H9 (cell line): ENCODE results near the gene PKMYT1. TPM values are rescaled to one million over a fixed set of nuclear protein-coding genes. Genes with fewer than 3 reads are reported as not detected.

Experiments used
- DNase-seq: peaks from one replicate; pipeline ENCODE4 v3.0.0-alpha.2; 2017
- H2AFZ ChIP-seq: one replicate; pipeline ENCODE4 v1.6.1; 2013; ENCODE audit warnings: mild to moderate bottlenecking, low read length, control low read depth, moderate library complexity
- H2AK5ac ChIP-seq: 2 replicates; pipeline ENCODE4 v1.6.1; 2013; ENCODE audit warnings: low read length, control low read depth, mixed read lengths; ENCODE audit not compliant: insufficient read length
- H2BK120ac ChIP-seq: one replicate; pipeline ENCODE4 v1.6.1; 2013; ENCODE audit warnings: low read depth, mild to moderate bottlenecking, low read length, control low read depth, inconsistent platforms; ENCODE audit not compliant: poor library complexity, severe bottlenecking
- H2BK12ac ChIP-seq: 2 replicates; pipeline ENCODE4 v1.6.1; 2013; ENCODE audit warnings: low read length, control low read depth, mixed read lengths, low read depth; ENCODE audit not compliant: insufficient read length
- H2BK15ac ChIP-seq: 2 replicates; pipeline ENCODE4 v1.6.1; 2013; ENCODE audit warnings: low read depth, low read length, control low read depth
- H2BK20ac ChIP-seq: one replicate; pipeline ENCODE4 v1.6.1; 2013; ENCODE audit warnings: low read depth, mild to moderate bottlenecking, low read length, control low read depth, inconsistent platforms; ENCODE audit not compliant: poor library complexity, severe bottlenecking
- H2BK5ac ChIP-seq: 2 replicates; pipeline ENCODE4 v1.6.1; 2013; ENCODE audit warnings: low read length, control low read depth, mixed read lengths; ENCODE audit not compliant: insufficient read length
- H3K14ac ChIP-seq: 2 replicates; pipeline ENCODE4 v1.6.1; 2013; ENCODE audit warnings: low read length, control low read depth; ENCODE audit not compliant: insufficient read depth
- H3K18ac ChIP-seq: 2 replicates; pipeline ENCODE4 v1.6.1; 2013; ENCODE audit warnings: low read depth, mild to moderate bottlenecking, mixed read lengths, low read length, control low read depth; ENCODE audit not compliant: insufficient read length
- H3K23ac ChIP-seq: 2 replicates; pipeline ENCODE4 v1.6.1; 2013; ENCODE audit warnings: low read length, control low read depth, mixed read lengths, low read depth; ENCODE audit not compliant: insufficient read length
- H3K23me2 ChIP-seq: 2 replicates; pipeline ENCODE4 v1.6.1; 2013; ENCODE audit warnings: low read depth, mild to moderate bottlenecking, mixed read lengths, low read length, control low read depth; ENCODE audit not compliant: insufficient read length, poor library complexity, severe bottlenecking
- H3K27ac ChIP-seq: 2 replicates; pipeline ENCODE4 v1.5.1; 2013; ENCODE audit warnings: low read length, control low read depth, mixed read lengths, low read depth; ENCODE audit not compliant: insufficient read length
- H3K27me3 ChIP-seq: 2 replicates; pipeline ENCODE4 v1.6.1; 2013; ENCODE audit warnings: low read length, control low read depth, inconsistent platforms; ENCODE audit not compliant: insufficient read depth
- H3K4ac ChIP-seq: 2 replicates; pipeline ENCODE4 v1.6.1; 2013; ENCODE audit warnings: low read depth, mild to moderate bottlenecking, control low read depth, inconsistent platforms, low read length, moderate library complexity
- H3K4me1 ChIP-seq: 2 replicates; pipeline ENCODE4 v1.6.1; 2013; ENCODE audit warnings: low read length, control low read depth, inconsistent platforms; ENCODE audit not compliant: insufficient read depth
- H3K4me2 ChIP-seq: 2 replicates; pipeline ENCODE4 v1.6.1; 2013; ENCODE audit warnings: low read length, control low read depth, mixed read lengths; ENCODE audit not compliant: insufficient read length, insufficient read depth
- H3K56ac ChIP-seq: 2 replicates; pipeline ENCODE4 v1.6.1; 2013; ENCODE audit warnings: low read depth, mild to moderate bottlenecking, mixed read lengths, low read length, control low read depth; ENCODE audit not compliant: insufficient read length
- H3K79me1 ChIP-seq: 2 replicates; pipeline ENCODE4 v1.6.1; 2013; ENCODE audit warnings: low read depth, mild to moderate bottlenecking, moderate library complexity, low read length, control low read depth, inconsistent platforms; ENCODE audit not compliant: insufficient read depth, poor library complexity, severe bottlenecking
- H3K79me2 ChIP-seq: 2 replicates; pipeline ENCODE4 v1.6.1; 2013; ENCODE audit warnings: low read length, control low read depth, inconsistent platforms; ENCODE audit not compliant: insufficient read depth
- H3K9ac ChIP-seq: 2 replicates; pipeline ENCODE4 v1.6.1; 2013; ENCODE audit warnings: low read length, control low read depth, mixed read lengths; ENCODE audit not compliant: insufficient read length; ENCODE audit errors: extremely low read depth
- H3K9me3 ChIP-seq: one replicate; pipeline ENCODE4 v1.6.1; 2013; ENCODE audit warnings: low read depth, low read length, inconsistent platforms; ENCODE audit not compliant: control insufficient read depth
- H3T11ph ChIP-seq: one replicate; pipeline ENCODE4 v1.6.1; 2013; ENCODE audit warnings: mild to moderate bottlenecking, low read length, control low read depth, inconsistent platforms
- H4K20me1 ChIP-seq: one replicate; pipeline ENCODE4 v1.6.1; 2013; ENCODE audit not compliant: control insufficient read depth, insufficient read length, insufficient read depth
- H4K5ac ChIP-seq: 2 replicates; pipeline ENCODE4 v1.6.1; 2013; ENCODE audit warnings: low read depth, mild to moderate bottlenecking, mixed read lengths, low read length, control low read depth; ENCODE audit not compliant: insufficient read length
- H4K8ac ChIP-seq: replicated peaks from 2 replicates; pipeline ENCODE4 v1.6.1; 2013; ENCODE audit warnings: low read length, control low read depth, mixed read lengths, low read depth; ENCODE audit not compliant: insufficient read length
- H4K91ac ChIP-seq: 2 replicates; pipeline ENCODE4 v1.6.1; 2013; ENCODE audit warnings: low read depth, mild to moderate bottlenecking, moderate library complexity, mixed read lengths, low read length, control low read depth; ENCODE audit not compliant: insufficient read length
- H3K27ac Mint-ChIP-seq, 3 experiments: 2 replicates in 2 of 3; 3 replicates in 1 of 3; pipeline ENCODE4 v1.8.0; 2020 to 2021; ENCODE audit warnings: mixed read lengths in 3 of 3, mild to moderate bottlenecking in 1 of 3, moderate library complexity in 1 of 3
- H3K27me3 Mint-ChIP-seq: 2 replicates; pipeline ENCODE4 v1.8.0; 2021; ENCODE audit warnings: low read depth, mild to moderate bottlenecking, moderate library complexity, mixed read lengths
- H3K36me3 Mint-ChIP-seq, 3 experiments: 2 replicates in 2 of 3; 3 replicates in 1 of 3; pipeline ENCODE4 v1.8.0; 2020 to 2021; ENCODE audit warnings: low read depth in 3 of 3, mixed read lengths in 3 of 3; ENCODE audit not compliant: insufficient read depth in 1 of 3
- H3K4me1 Mint-ChIP-seq, 2 experiments: 2 replicates each; pipeline ENCODE4 v1.8.0; 2020; ENCODE audit warnings: mixed read lengths in 2 of 2
- H3K4me3 Mint-ChIP-seq, 2 experiments: 2 replicates in 1 of 2; 3 replicates in 1 of 2; pipeline ENCODE4 v1.8.0; 2020 to 2021; ENCODE audit warnings: mild to moderate bottlenecking in 2 of 2, mixed read lengths in 2 of 2, moderate library complexity in 1 of 2
- H3K9me3 Mint-ChIP-seq, 2 experiments: 2 replicates in 1 of 2; 3 replicates in 1 of 2; pipeline ENCODE4 v1.8.0; 2020; ENCODE audit warnings: mild to moderate bottlenecking in 2 of 2, mixed read lengths in 2 of 2, moderate library complexity in 1 of 2
- WGBS: extraction: QIAGEN DNeasy Blood & Tissue Kit; methylation state at CpG from one replicate; pipeline ENCODE4 v1.1.7; 2013; ENCODE audit warnings: missing lambda C conversion rate, low lambda C conversion rate, mixed read lengths; ENCODE audit not compliant: insufficient read length; ENCODE audit errors: extremely low coverage; 5-methylcytosine and 5-hydroxymethylcytosine counted together
- total RNA-seq: library from RNA; stranded (reverse); gene quantifications from 2 replicates; pipeline ENCODE4 v1.2.1, GENCODE V29; 2021
- TF ChIP-seq, protein P1 (sequence below): fragments of 200-600 bp; sonication (generic); conservative IDR thresholded peaks from 3 replicates; pipeline ENCODE4 v1.8.0; 2021; ENCODE audit warnings: antibody characterized with exemption, mild to moderate bottlenecking

The PKMYT1 gene
- total RNA-seq, 1 experiment from 2014 or later = 114 TPM

DNA sequence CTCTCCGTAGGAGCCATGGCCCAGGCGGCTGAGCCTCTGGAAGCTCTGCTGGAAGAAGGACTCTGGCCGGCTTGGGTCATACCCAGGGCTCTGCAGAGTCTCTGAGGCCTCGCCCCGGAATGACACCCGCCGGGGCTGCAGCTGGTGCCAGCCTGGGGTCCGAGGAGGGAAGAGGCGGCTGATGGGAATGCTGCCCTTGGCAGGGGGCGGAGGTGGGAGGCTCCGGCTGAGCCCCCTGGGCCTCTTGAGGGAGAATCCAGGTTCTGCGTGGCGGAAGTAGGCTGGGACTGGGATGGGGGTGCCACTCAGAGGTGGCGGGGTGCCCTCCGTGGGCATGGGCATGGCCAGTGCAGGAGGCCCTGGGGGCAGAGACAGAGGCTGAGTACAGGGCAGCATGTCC is 3.6 kb downstream of the PKMYT1 start:
- Histone ChIP-seq H3K79me2 (no peaks in the 10 kb centered on the region; the same call in 1 of the 2 replicates), H2AFZ (no peak overlapping the region), H3K79me1 (no peaks in the 10 kb centered on the region), H3K23ac (no peak overlapping the region), H4K91ac (no peak overlapping the region), H2BK5ac (no peak overlapping the region), H3K27ac (no peak overlapping the region), H3K9ac (no peak overlapping the region), H3K4me1 (no peaks in the 10 kb centered on the region), H2BK12ac (no peak overlapping the region), H3K4me2 (no peak overlapping the region), H2BK120ac (no peak overlapping the region), H3K23me2 (peaks cover 9% of the 10 kb centered on the region), H4K8ac (no peak overlapping the region), H3K18ac (no peak overlapping the region), H3K9me3 (no peaks in the 10 kb centered on the region), H4K5ac (no peak overlapping the region), H3T11ph (no peak overlapping the region), H3K27me3 (no peaks in the 10 kb centered on the region), H2AK5ac (no peak overlapping the region), H3K56ac (no peak overlapping the region), H4K20me1 (no peaks in the 10 kb centered on the region), H3K4ac (no peak overlapping the region), H2BK15ac (no peak overlapping the region), H3K14ac (no peak overlapping the region), H2BK20ac (no peak overlapping the region)
- no peak overlapping the region for H3K27ac Mint-ChIP-seq
- H3K4me1 Mint-ChIP-seq = peaks cover 17 to 19% of the 10 kb centered on the region in 2 experiments
- no peaks in the 10 kb centered on the region; the same call in none of the 2 replicates for H3K27me3 Mint-ChIP-seq
- H3K36me3 Mint-ChIP-seq = peaks cover 11 to 47% (median 37%) of the 10 kb centered on the region in 3 experiments; a peak in 6 of 7 replicates
- no peak for DNase-seq
- H3K9me3 Mint-ChIP-seq = no peaks in the 10 kb centered on the region
- H3K4me3 Mint-ChIP-seq = no peak overlapping the region; a peak in 1 of 5 replicates
- WGBS = no CpG with 5 or more reads among the region's 15 CpGs
- TF ChIP-seq, protein P1, sequence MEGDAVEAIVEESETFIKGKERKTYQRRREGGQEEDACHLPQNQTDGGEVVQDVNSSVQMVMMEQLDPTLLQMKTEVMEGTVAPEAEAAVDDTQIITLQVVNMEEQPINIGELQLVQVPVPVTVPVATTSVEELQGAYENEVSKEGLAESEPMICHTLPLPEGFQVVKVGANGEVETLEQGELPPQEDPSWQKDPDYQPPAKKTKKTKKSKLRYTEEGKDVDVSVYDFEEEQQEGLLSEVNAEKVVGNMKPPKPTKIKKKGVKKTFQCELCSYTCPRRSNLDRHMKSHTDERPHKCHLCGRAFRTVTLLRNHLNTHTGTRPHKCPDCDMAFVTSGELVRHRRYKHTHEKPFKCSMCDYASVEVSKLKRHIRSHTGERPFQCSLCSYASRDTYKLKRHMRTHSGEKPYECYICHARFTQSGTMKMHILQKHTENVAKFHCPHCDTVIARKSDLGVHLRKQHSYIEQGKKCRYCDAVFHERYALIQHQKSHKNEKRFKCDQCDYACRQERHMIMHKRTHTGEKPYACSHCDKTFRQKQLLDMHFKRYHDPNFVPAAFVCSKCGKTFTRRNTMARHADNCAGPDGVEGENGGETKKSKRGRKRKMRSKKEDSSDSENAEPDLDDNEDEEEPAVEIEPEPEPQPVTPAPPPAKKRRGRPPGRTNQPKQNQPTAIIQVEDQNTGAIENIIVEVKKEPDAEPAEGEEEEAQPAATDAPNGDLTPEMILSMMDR = no peak
